GM19395 (cell line): ENCODE results near the gene PELO.
A peak's percentile ranks its signal among the peaks of the same experiment; 100 is the strongest.

Experiments
- ATAC-seq: cut with Tn5 transposase; IDR thresholded peaks from one replicate; pipeline ENCODE4 v1.9.1; 2021; ENCODE audit warnings: mild to moderate bottlenecking, moderate library complexity; ENCODE audit not compliant: unreplicated experiment

Gene PELO

GRCh38 chr5:52771343-52772039, 16.2 kb upstream of the PELO start:
- peak; percentile 96 for ATAC-seq

GRCh38 chr5:52772668-52773067, 15.0 kb upstream of the PELO start:
- no peak for ATAC-seq

- no peak for ATAC-seq
Observed at GRCh38 chr5:52773342-52773741, 14.4 kb upstream of the PELO start.

GRCh38 chr5:52774005-52774410, 13.7 kb upstream of the PELO start:
- no peak for ATAC-seq

- no peak for ATAC-seq
Observed at GRCh38 chr5:52776116-52776515, 11.6 kb upstream of the PELO start.

GRCh38 chr5:52777186-52777585, 10.5 kb upstream of the PELO start:
- ATAC-seq: no peak

GRCh38 chr5:52778781-52779180, 8.9 kb upstream of the PELO start:
- no peak for ATAC-seq

GRCh38 chr5:52779213-52779612, 8.5 kb upstream of the PELO start:
- no peak for ATAC-seq

GRCh38 chr5:52783226-52783959, 4.3 kb upstream of the PELO start:
- ATAC-seq: no peak

GRCh38 chr5:52784737-52785136, 3.0 kb upstream of the PELO start:
- ATAC-seq: no peak

- ATAC-seq: no peak
Observed at GRCh38 chr5:52786391-52786790, 1.3 kb upstream of the PELO start.

- ATAC-seq: peak; percentile 40
Observed at GRCh38 chr5:52786949-52787599, 642 bp upstream of the PELO start.

- no peak for ATAC-seq
Observed at GRCh38 chr5:52788505-52788821, 747 bp downstream of the PELO start.

GRCh38 chr5:52789378-52789777, 1.7 kb downstream of the PELO start:
- ATAC-seq: no peak

GRCh38 chr5:52789851-52790250, 2.1 kb downstream of the PELO start:
- ATAC-seq: no peak

GRCh38 chr5:52791366-52791765, 3.6 kb downstream of the PELO start:
- no peak for ATAC-seq

- no peak for ATAC-seq
Observed at GRCh38 chr5:52794519-52794918, 6.8 kb downstream of the PELO start.

- ATAC-seq: no peak
Observed at GRCh38 chr5:52796031-52796430, 8.3 kb downstream of the PELO start.

- no peak for ATAC-seq
Observed at GRCh38 chr5:52796516-52797103, 8.9 kb downstream of the PELO start.

- ATAC-seq: no peak
Observed at GRCh38 chr5:52798938-52799337, 11.2 kb downstream of the PELO start.

GRCh38 chr5:52799358-52799982, 11.8 kb downstream of the PELO start:
- ATAC-seq: peak; percentile 40
